T-helper 9 cell (primary cell): ENCODE data around the gene KAZN.

Source experiments
- DNase-seq: peaks from one replicate; pipeline ENCODE4 v3.0.0-alpha.2; 2020

KAZN gene

DNA sequence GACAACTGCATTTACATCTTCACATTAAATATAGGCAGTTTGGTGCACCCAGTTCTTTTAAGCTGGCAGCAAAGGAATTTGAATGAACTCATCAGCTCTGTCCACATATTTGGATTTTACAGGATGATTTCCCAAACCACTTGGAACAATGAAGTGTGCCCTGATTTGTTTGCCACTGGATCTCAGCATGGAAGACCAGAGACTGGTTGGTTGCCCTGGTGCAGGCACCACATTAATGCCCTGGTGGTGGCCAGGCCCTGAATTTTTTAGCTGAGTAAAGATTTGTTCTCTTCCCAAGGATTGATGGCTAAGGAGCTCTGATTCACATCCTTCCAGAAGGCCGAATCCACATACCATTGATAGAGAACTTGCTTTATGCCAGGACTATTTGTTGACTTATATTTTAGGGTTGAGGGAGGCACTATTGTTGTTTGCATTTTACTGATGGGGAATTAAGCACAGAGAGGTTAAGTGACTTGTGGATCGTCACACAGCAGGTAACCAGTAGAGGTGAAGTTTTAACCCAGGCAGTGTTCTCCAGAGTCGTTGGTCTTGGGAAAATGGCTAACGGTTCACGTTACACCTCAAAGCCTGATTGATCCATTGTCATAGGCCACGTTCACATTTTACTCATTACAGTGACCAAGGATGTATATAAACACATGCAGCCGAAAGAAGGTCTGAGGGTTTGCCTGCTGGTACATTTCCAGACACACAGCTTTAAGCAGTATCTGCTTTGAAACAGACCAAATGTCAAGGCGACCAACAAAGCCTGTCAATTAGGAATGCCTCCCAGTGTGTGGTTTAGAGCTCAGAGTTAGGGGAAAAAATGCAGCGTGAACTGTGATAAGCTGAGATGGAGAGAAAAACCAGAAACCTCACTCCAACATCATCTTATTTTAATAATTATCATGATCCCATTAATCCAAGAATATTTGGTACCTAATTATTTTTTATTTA, 50.7 kb downstream of the KAZN start:
- DNase-seq, result no peak

DNA sequence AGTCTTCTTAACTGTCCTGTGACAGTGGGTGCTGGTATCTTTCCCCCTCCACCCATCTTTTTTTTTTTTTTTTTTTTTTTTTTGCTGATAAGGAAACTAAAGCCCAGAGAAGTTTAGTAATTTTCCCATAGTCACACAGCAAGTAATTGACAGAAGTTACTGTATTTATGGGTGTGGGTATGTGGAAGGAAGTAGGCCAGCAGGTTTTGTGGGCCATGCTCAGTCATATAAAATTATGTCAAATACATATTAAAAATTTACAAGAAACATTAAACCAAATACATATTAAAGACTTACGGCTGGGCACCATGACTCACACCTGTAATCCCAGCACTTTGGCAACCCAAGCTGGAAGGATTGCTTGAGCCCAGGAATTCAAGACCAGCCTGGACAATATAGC, 51.5 kb downstream of the KAZN start:
- DNase-seq, result no peak

DNA sequence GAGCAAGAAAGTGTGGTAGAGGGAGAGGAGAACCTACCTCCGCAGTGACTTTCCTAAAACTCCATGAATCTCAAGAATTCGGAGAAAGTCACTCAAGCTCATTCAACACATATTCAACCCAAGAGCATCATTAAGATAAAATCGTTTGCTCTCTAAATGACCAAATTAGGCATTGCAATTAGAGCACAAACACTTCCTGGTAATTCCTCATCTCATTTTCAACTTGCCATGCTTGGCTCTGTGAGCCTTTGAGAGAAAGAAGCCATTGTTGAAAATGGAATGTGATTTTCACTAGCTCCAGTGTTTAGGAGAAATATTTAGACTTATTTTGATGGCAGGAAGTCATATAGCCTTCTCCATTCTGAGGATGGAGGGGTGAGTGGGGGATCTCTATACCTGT, 52.5 kb downstream of the KAZN start:
- no peak for DNase-seq

DNA sequence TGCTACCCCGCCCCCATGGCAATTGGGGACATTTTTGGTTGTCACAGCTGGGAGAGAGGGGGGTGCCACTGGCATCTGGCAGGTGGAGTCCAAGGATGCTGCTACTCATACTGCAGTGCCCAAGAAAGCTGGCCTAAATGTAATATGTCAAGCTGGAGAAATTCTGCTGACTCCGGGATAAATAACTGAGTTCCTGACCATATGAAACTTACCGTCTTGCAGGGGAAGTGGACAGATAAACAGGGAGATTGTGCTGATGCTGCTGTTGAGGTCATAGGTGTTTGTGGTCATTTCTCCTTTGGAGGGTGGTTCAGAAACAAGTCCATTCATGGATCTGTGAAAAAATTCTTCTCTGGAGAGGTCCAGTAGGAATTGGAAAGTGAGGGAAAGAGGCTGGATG, 54.4 kb downstream of the KAZN start:
- no peak for DNase-seq

DNA sequence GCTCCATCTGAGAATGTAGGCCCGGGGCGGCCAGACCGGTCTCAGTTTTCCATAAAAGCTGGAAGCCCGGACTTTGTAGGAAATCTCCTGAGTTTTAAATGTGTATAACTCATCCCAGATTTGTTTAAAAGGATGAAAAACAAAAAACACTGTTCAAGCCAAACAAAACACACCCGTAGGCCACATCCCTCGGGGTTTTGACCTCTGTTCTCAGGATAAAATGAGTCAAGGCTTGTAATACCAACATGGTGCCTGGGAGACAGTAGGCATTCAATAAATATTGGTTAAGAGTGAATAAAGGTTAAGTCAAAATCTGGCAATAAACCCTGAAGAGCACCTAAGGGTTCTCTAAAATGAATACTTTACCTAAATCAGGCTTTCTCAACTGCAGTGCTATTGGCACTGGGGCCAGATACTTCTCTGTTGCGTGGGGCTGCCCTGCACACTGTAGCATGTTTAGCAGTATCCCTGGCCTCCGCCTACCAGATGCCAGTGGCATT, 55.0 kb downstream of the KAZN start:
- DNase-seq, result no peak

DNA sequence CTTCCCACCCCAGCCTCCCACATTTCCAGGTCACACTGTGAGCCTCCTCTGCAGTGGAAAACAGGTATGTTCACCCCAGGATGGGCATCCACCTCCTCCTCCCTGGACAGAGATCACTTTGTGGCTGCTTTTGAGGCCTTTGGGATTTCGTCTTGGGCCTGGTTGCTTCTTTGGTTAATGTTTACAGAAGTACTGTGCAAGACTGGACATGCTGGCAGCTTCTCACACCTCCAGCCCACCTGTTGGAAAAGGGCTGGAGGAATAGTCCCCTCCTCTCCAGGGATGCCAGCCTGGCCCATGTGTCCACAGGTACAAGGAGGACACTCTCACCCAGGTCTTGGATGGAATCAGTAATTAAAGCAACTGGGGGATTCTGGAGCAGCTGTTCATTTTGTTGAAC, 56.1 kb downstream of the KAZN start:
- no peak for DNase-seq

DNA sequence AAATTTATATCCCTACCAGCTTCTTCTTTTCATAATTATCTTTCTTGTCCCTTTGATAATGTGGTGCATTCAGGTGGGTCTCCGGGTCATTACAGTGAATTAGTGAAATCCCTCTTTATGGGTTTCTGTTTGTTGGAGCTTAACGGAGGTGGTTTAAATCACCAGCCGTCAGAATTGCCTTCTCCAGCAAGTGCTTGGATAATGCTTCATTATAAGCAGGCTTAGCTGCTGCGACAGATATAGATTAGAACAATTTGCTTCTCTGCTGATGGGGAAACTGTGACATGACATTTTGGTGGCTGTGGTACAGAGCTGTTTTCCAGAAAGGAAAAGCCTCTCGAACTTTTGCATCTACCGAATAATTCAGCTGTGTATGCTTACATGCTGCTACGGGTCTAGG, 56.9 kb downstream of the KAZN start:
- no peak for DNase-seq

DNA sequence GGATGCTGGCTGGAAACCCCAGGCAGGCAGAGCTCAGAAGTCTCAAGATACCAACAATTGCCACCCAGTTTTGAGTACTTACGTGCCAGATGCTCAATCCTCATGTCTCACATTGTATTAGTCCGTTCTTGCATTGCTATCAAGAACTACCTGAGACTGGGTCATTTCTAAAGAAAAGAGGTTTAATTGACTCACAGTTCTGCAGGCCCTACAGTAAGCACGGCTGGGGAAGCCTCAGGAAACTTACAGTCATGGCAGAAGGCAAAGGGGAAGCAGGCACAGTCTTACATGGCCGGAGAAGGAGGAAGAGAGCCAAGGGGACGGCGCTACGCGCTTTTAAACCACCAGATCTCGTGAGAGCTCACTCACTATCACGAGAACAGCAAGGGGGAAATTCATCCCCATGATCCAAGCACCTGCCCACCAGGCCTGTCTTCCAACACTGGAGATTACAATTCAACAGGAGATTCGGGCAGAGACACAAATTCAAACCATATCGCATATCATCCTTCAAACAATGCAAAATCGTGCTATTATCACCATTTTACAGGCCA, 58.0 kb downstream of the KAZN start:
- no peak for DNase-seq

DNA sequence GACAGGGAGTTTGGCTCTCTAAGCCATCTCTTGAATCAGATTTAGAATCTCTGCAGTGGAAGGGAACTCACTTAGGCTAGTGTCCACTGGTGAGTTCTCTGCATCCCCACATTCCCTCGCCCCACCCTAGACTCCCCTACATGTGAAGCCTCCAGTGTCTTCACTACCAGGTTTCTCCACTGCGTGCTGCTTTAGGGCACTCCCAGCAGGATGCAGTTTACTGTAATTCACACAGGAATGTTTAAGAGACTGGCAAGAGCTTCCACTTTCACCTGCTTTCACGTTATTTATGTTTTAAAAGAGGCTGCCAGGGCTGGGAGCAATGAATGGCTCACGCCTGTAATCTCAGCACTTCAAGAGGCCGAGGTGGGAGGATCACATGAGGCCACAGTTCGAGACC, 60.2 kb downstream of the KAZN start:
- DNase-seq, result no peak

DNA sequence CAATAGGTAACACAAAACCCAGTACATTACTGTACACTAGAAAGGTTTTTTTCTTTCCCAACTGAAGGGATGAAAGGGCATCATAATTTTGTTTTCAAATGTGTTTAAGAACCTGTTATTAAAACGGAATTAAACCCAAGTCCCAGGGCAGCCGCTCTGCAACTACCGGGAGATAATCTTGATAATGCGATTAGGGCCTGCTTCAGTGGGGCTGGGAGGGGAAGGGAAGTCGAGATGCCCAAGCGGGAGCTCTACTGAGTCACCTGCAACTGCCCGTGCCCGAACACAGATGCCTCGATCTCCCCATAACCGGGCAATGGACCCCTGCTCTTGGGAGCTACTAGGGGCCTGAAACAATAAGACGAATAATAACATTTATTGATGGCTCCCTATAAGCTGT, 61.4 kb downstream of the KAZN start:
- DNase-seq, result no peak

DNA sequence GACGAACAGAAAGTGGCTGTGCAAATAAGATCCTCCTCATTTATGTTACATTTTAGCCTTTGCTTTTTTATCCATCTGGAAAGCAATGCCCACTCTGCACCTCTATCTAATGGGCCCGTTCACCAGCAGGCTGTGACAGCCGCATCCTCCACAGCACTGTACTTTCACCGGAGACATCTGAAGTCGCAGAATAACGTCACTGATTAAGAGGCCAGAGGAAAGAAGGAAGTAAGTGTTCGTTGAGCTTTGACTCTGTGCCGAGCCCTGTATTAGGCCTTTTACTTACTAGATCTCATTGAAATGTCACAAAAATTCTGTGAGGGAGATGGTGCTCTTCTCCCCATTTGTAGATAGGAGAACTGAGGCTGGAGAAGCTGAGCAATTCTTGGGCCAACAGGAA, 62.3 kb downstream of the KAZN start:
- no peak for DNase-seq

DNA sequence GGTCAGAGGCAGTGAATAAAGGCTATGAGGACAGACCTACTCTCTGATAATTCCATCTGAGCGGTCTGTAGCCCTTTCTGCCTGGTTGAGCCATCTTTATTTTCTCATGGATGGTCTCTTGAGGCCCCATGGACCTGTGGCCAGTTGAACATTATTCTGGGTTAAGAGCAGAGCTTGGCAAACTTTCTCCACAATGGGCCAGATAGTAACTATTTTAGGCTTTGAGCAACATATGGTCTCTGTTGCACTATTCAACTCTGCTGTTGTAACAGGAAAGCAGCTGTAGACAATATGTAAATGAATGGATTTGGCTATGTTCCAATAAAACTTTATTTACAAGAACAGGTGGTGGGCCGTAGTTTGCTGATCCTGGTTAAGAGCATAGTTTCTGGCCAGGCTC, 62.7 kb downstream of the KAZN start:
- no peak for DNase-seq

DNA sequence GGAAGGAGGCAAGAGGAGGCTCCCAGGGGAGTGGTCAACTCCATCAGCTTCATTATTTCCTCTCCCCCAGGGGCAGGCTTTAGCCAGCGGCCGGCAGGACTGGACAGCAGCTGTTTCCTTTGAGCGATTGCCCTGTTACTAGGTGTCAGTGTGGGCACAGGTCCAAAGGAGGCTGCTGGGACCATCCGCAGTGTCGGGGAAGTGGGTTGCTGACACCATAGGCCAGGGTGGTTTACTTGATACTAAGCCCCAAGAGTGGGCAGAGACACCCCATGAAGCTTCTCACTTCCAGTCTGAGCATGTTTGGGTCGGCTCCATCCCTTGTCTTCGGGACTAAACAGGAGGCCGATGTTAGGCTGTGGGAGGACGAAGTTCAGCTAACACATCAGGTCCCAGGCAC, 63.6 kb downstream of the KAZN start:
- no peak for DNase-seq

DNA sequence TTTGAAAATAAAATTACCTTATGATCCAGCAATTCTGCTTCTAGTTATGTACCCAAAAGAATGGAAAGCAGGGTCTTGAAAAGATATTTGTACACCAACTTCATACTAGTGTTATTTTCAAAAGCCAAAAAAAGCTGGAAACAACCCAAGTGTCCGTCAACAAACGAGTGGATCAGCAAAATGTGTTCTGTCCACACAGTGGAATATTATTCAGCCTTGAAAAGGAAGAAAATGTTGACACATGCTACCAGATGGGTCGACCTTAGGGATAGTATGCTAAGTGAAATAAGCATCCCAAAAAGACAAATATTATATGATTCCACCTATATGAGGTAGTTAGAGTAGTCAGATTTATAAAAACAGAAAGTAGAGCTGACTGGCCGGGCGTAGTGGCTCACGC, 65.3 kb downstream of the KAZN start:
- DNase-seq, result no peak

DNA sequence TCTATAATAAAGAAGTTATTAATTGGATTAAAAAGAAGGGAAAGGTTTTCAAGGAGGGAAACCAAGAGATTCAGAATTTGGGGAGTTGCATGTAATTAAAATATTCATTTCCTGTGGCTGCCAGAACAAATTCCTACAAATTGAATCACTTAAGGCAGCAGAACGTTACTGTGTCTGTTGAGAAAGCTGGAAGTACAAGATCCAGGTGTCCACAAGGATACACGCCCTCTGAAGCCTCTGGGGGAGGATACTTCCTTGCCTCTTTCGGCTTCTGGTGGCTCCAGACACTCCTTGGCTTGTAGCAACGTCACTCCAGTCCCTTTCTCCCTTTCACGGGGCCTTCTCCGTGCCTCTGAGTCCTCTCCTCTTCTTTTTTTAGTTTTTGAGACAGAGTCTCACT, 67.9 kb downstream of the KAZN start:
- DNase-seq, result no peak

DNA sequence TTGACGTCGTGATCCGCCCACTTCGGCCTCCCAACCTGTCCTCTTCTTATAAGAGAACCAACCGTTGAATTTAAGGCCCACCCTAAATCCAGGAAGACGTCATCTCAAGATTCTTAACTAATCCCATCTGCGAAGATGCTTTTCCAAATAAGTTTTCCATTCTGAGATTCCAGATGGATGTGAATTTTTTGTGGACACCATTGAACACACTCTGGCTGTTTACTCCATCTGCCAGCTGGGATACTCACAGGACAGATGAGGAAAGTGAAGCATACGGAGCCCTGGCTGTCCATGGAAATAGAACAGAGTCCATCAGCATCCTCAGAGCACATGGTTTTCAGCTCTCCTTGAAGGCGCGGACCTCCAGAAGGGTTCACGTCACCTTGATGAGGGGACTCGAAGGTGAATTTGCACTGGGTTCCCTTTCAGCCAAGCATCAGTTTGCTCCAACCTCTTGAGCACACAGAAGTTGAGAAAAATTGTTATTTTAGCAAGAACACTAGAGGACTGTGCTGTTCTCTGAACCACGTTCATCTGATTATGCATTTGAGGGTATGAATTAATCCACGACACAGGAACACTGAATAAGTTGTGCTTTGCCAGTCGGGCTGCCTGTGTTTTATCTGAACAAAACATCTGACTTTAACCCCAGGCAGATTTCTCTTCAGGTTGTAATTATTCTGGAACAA, 68.6 kb downstream of the KAZN start:
- DNase-seq, result no peak

DNA sequence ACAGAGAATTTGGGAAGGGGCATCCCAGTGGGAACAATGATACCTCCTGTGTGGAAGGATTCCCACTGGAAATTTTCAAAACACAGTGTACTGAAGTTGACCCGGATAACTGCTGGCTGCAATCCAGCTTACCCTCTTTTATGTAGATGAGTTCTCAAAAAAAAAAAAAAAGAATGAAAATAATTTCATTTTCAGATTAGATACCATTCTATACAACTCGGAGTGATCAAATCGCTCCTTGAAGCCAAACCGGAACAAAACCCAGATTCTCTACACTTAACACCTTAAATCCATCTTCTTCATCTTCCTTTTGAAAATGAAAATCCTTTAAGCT, 69.1 kb downstream of the KAZN start:
- no peak for DNase-seq

DNA sequence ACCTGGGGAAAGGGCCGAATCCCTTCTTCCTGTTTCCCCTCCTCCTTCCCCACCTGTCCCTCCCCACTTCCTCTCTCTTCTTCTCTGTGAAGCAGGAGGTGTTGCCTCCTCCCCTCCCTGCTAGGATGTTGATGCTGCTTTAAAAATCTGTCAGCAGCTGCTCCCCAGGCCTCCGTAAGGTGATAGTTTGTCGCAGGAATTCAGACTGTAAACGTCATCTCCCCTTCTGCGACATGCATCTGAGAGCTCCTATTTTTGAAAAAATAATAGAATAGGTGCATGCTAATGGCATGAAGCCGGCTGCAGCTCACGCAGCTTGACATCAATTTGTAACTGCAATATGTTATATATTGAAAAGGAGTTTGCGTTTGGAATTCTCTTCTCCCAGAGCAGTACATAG, 70.1 kb downstream of the KAZN start:
- no peak for DNase-seq

DNA sequence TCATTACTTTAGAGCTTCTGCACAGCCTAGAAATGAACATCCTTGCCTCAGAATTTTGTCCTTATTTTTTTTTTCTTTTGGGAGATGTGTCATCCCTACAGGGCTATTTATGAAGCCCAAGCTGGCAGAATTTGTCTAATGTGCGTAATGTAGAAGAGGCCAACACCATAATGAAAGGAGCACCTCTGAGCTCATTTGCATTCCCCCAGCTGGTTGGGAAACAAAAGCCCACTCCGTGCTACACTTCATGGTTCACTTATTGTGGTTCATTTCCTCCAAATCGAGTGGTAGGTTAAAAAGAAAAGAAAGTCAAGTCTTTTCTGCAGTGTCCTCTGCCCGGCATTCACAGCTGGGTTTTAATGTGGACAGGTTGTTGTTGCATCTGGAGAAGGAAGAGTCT, 73.5 kb downstream of the KAZN start:
- DNase-seq, result no peak

DNA sequence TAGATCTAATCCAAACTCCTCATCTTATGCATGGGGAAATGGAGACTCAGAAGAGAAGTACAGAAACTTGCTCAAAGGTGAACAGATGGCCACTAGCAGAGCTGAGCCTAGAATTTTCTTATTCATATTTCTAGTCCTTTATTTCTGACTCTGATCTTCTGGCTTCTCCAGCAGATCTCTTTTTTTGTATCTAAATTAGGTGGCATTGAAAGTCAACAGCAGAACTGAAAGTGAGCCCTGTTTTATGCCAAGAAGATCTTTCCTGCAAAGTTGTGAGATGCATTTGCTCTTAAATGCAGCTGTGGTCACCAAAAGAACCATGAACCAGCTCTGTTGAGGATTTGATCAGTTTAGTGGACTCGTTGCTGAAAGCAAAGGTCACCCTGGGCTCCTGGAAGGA, 75.5 kb downstream of the KAZN start:
- no peak for DNase-seq

DNA sequence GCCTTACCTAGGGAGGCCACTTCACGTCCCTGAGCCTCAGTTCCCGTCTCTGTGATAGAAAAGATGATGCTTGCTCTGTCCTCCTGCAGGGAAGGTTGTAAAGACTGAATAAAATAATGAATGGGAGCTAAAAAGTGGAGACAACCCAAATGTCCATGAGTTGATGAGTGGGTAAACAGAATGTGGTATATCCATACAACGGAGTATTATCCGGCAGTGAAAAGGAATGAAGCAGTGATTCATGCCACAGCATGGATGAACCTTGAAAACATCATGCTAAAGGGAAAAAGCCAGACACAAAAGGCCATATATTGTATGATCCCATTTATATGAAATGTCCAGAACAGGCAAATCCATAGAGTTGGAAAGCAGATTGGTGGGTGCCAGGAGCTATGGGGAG, 77.9 kb downstream of the KAZN start:
- no peak for DNase-seq

DNA sequence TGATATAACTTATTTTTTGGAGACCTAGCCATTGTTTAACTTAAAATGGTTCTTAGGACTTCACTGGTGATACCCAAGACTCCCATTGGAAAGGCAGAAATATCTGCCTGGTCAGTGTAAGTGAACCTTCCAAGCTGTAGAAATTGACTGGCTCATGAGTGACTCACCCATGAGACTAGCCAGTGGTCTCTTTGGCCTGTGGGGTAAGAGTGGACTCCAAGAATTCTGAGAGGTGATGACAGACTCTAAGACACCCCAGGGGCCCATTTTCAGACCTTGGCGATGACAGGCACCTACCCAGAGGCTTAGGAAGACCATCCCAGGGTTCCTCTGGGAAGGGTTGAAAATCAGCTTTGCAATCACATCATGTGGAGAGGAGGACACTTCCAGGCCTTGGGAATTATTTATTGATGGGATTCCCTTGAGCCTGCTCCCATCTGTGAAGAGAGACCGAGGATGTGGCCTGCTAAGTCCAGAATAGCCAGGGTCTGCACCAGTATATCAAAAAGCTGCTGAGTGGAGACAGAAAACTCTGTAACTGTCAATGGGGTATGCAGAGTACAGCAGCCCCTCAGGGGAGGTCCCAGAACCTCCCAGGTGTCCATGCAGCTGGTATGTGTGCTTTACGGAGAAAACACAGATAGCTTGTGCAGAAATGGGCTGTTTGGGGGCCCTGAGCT, 78.9 kb downstream of the KAZN start:
- DNase-seq, result no peak

DNA sequence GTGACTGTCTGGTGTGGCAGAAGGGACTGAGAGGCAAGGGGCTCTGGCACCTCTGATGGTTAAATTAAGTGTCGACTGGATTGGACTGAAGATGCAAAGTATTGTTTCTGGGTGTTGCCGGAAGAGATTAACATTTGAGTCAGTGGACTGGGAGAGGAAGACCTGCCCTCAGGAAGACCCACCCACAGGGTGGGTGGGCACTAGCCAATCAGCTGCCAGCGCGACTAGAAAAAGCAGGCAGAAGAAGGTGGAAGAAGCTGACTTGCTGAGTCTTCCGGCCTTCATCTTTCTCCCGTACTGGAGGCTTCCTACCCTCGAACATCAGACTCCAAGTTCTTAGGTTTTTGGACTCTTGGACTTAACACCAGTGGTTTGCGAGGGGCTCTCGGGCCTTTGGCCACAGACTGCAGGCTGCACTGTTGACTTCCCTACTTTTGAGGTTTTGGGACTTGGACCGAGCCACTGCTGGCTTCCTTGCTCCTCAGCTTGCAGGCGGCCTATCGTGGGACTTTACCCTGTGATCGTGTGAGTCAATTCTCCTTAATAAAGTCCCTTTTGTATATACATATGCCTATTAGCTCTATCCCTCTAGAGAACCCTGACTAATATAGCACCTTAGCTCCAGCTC, 79.6 kb downstream of the KAZN start:
- DNase-seq, result no peak
